Suprapubic skin (tissue), 4 donors: ENCODE data around the gene SLC17A5.

ENCODE experiments used
- EP300 ChIP-seq: sonication (generic); formaldehyde crosslinking; IDR thresholded peaks from one replicate; pipeline ENCODE4 v1.6.1; 2017; ENCODE audit warnings: antibody characterized with exemption
- POLR2A ChIP-seq, 2 donors: fragments of 450-650 bp; IDR thresholded peaks; one replicate each; pipeline ENCODE4 v1.6.1; 2017; ENCODE audit warnings: antibody characterized with exemption in 2 of 2, mild to moderate bottlenecking in 2 of 2, moderate library complexity in 2 of 2
- POLR2AphosphoS5 ChIP-seq, 3 donors: sonication (generic); formaldehyde crosslinking; IDR thresholded peaks; one replicate each; pipeline ENCODE4 v1.6.1; 2017; ENCODE audit warnings: antibody characterized with exemption in 3 of 3
- TF ChIP-seq, protein P1 (sequence below), 2 donors: fragments of 200-600 bp in 1 of 2; fragments of 450-650 bp in 1 of 2; sonication (generic) in 1 of 2; IDR thresholded peaks; one replicate each; pipeline ENCODE4 v1.5.1; 2016 to 2019; ENCODE audit warnings: antibody characterized with exemption in 2 of 2, mild to moderate bottlenecking in 1 of 2, moderate library complexity in 1 of 2

DNA sequence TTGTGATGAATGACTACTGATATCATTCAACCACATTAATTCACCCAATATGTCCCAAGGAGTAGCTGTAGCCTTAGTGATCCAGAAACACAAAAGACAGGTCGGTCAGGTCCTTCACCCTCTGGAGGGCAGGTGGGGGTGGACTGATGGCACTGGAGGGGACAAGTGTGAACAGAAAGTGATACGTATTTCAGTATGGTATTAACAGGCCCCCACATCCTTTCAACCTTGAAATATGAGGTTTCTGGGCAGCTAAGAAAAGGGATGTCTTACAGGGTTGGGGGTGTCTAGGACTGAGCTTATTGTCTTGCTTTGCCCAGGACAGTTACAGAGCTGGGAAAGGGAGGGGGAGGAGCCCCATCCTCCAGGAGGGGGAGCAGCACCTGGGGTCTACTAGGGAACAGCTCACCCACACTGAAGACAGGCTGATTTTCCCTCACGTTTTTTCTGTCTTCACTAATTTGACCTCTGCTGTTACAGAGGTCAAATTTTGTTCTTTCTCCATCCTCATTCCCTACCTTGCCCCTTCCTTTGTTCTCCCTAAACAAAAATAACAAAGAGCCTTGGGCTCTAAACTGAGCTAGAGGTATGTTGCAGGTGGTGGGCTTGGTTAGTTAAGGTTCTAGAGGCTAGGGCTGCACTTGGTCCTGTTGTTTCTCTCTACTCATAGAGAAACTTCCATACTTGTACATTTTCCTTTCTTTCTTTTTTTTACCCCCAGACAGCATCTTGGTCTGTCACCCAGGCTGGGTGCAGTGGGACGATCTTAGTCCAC lies 95.0 kb downstream of the SLC17A5 start:
- TF ChIP-seq POLR2A (IDR thresholded peaks at IDR 0.05) (no peak), POLR2AphosphoS5 (IDR thresholded peaks at IDR 0.05) (no peak), EP300 (no peak)
- TF ChIP-seq, protein P1, sequence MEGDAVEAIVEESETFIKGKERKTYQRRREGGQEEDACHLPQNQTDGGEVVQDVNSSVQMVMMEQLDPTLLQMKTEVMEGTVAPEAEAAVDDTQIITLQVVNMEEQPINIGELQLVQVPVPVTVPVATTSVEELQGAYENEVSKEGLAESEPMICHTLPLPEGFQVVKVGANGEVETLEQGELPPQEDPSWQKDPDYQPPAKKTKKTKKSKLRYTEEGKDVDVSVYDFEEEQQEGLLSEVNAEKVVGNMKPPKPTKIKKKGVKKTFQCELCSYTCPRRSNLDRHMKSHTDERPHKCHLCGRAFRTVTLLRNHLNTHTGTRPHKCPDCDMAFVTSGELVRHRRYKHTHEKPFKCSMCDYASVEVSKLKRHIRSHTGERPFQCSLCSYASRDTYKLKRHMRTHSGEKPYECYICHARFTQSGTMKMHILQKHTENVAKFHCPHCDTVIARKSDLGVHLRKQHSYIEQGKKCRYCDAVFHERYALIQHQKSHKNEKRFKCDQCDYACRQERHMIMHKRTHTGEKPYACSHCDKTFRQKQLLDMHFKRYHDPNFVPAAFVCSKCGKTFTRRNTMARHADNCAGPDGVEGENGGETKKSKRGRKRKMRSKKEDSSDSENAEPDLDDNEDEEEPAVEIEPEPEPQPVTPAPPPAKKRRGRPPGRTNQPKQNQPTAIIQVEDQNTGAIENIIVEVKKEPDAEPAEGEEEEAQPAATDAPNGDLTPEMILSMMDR (IDR thresholded peaks at IDR 0.05), result no peak
